Raji (cell line): ENCODE results near the gene FASN.

Experiments used
- POLR2A ChIP-seq: IDR thresholded peaks from 2 replicates; pipeline ENCODE4 v1.6.1; 2011; ENCODE audit warnings: low read depth, low read length, control low read depth; ENCODE audit not compliant: insufficient read depth

Gene FASN

DNA sequence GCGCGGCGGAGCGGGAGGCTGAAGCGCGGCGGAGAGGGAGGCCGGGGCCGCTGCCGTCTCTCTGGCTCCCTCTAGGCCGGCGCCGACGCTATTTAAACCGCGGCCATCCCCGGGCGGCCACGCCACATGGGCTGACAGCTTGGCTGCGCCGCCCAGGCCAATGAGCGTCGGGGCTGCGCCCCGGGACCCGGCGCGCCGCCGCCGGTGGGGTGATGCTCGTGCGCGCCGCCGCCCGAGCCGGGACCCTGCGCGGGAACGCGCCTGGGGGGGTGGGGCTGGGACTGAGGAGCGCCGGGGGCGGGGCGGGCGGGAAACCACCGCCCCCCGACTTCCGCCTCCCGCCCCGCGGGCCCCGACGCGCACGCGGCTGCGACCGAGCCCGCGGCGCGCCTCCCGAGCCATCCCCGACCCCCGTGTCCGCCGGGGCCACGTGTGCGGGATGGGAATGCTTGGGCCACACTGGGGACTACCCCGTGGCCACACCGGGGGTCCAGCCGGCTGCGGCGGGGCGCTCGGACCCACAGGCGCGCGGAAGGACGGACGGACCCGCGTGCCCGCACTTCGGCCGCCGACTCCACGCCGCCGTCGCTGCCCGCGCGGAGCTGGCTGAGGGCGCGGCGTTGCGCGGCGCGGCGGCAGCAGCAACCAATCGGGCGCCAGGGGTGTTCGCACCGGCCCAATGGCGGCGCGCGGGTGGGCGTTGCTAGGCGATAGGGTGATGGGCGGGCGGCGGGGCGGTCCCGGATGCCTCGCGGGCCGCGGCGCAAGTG, at the start of gene FASN:
Gene FASN, minus strand, starts transcription at position 68 of the 770 bp plus-strand sequence. CDS start 1,791 bp downstream, outside the sequence.
- TF ChIP-seq POLR2A, result peak; percentile 82

DNA sequence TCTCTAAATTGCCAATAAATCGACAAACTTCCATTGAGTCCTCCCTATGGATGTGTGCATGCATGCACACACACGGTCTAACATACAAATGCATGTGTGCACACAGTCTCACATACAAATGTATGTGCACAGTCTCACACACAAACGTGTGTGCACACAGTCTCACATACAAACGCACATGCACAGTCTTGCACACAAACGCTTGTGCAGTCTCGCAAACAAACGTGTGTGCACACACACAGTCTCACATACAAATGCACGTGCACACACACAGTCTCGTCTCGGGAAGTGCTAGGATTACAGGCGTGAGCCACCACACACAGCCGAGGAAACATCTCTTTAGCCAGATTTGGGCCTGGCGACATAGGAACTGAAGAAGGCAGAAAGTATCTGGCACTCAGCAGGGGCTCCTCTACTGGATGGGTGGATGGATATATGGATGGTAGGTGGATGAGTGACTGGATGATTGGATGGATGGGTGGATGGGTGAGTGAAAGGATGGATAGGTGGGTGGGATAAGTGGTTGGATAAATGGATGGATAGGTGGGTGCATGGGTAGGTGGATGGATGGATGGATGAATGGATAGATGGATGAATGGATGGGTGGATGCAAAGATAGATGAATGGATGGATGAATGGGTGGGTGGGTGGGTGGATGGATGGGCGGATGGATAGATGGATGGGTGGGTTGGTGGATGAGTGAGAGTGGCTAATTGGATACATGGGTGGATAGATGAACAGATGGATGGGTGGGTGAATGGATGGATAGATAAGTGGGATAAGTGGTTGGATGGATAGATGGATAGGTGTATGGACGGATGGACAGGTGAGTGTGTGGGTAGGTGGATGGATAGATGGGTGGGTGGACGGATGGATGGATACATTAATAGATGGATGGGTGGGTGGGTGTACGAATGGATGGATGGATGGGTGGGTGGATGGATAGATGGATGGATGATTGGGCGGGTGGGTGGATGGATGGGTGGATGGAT, 48.9 kb upstream of the FASN start:
- no peak for TF ChIP-seq POLR2A

DNA sequence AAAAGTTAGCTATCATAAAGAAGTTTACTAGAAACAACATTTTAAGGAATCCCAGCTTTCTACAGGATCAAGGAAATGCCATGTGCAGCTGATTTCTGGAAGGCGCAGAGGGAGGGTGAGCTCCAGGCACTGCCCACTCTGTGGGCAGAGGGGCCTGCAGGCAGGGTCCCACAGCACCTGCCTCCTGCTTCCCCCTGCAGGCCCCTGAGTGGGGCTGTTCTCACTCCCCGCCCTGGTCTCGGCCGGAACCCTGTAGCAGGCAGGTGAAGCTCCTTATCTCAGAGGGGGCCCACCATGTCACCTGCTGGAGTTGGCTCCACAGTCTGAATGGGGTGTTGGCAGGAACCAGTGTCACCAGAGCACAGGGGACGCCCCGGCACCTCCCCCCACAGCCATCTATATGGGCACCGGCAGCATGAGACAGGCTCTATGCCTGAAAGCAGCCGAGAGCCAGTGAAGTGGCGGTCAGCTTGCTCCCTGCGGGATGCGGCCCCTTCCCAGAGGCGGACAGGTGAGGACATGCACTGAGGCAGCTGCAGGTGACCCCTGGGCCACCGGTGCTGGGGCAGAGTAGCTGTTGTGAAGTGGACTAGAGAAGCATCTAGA, 47.6 kb upstream of the FASN start:
- TF ChIP-seq POLR2A, result no peak

DNA sequence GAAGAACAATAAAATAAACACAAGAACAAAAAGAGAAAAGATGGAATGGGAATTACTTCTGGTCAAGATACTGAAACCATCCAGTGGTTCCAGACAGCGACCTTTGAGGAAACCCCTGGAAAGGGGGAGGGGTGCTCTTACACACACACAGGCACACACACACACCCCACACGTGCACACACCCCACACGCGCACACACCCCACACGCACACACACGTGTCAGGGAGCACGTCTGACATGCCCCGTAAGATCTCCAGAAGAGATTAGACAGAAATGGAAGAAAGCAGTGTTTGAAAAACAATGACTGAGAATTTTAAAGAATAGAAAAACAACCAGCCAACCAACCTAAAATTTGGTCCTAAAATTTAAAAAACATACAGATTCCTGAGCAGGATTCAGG, 45.3 kb upstream of the FASN start:
- TF ChIP-seq POLR2A, result no peak

DNA sequence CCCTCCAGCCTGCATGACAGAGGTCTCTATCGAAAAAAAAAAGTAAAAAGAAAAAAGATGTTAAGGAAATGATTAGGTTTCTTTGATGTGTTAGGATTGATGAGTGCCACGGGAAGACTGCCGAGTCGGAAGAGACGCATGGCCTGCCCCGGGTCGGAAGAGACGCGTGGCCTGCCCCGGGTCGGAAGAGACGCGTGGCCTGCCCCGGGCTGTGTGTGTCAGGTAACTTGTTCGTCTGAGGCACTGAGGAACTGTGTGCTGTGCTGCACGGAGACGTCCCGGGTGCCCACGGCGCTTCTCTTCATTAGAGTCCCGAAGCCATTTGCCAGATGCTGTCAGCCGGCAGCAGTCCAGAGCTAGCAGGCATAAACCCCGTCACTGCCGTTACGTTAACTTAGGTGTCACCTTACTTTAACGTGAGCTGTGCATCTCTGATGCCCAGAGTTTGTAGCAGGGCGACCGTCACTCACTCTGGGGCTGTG, 40.5 kb upstream of the FASN start:
- TF ChIP-seq POLR2A, result no peak

DNA sequence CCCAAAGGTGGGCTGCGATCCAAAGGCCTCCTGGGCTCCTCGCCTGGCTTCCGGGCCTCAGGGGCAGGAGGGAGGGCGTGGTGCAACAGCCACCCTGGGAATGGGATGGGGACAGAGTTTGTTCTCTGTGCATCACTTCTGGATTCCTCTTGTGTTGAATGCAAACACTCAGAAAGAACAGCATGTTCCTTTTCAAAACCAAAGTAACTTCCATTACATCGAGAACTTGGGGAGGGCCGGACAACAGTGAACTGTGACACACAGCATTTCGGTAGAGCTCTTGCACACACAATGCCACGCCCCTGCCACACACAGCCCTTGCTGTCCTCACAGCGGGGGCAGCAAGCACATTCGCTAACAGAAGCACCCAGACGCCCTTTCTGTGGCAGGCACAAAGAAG, 36.1 kb upstream of the FASN start:
- no peak for TF ChIP-seq POLR2A

DNA sequence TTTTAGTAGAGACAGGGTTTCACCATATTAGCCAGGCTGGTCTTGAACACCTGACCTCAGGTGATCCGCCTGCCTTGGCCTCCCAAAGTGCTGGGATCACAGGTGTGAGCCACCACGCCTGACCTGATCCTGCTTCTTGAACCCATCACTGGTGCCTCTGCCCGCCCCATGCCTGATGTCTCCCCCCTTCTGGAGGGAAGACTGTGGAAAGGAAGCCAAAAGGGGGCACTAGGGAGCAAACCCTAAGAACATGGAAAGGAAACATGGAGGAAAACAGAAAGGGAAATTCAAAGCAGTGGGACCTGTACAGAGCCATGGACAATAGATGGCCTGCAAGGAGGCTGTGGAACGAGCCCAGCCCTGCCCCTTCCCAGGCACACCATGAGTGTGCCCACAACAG, 31.1 kb upstream of the FASN start:
- TF ChIP-seq POLR2A, result no peak

DNA sequence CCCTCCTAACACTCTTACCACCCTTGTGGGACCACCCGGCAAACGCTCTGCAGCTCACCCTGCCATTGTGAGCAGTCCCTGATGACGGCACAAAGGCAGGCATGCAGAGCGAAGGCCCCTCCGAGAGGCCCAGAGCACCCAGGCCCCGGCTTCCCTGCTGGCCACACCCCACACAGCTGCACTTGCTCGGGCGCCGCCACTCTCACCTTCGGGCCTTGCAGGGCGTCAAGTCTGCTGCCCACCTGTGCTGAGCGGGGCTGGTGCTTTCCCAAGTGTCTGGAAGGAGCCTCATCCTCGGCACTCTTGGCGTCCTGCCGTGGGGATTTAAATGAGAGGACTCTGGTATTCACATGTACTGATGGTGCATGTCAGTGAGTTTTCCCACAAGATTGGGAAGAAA, 30.3 kb upstream of the FASN start:
- TF ChIP-seq POLR2A, result no peak

DNA sequence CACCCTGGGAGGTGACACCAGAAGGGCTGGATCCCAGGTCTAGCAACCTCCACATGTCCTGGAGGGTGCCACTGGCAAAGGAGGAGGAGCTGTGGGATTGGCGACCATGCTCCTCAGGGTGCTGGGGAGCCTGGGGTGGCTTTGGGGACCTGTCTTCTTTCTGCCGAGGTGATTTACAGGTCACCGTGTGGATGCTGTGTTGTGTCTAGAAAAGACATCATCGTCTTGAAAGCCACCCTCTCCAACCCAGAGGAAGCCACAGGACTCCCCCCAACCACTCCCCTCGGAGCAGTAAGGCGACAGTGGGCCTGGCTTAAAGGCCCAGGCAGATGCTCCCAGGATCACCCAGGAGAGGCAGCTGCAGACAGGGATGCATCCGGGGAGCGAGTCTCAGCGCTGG, 29.7 kb upstream of the FASN start:
- no peak for TF ChIP-seq POLR2A

DNA sequence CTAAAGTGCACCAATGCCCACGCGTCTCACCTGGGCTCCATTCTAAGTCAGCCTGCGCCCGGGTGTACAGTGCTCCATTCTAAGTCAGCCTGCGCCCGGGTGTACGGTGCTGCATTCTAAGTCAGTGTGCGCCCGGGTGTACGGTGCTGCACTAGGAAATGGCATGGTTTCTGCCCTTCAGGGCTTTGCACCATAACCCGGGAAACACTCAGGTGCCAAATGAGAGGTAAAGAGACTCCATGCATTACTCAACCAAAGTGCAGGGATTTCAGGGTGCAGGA, 29.2 kb upstream of the FASN start:
- TF ChIP-seq POLR2A, result no peak

DNA sequence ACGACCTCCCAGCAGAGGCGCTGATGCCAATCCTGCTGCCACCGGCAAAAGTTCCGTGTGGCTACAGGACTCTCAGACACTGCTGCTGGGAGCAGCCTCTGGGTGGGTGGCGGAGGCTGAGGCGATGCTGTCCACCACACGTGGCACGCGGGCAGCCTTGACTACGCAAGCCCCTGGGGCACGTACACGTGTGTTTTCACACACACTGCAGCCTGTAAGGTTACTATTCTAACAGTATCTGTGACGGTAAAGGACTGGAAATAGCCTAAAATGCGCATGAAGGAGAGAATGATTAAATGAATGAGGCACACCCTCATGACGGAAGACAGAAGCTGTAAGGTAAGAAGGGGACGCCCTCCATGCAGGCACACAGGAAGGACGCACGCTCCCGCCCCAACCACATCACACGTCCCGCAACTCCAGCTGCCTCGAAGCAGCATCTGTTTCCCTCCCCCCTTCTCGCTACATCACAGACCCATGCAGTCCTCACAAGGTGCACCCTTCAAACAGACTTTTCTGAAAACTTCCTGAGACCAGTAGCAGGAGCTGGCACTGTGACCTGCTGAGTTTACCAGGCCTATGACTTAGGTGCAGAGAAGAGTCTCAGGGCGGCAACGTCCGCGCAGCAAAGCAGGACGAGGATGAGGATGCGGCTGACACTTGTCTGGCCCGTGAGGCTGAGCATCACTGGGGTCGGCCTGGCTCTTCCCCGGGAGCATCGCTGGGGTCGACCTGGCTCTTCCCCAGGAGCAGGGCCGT, 28.7 kb upstream of the FASN start:
- no peak for TF ChIP-seq POLR2A

DNA sequence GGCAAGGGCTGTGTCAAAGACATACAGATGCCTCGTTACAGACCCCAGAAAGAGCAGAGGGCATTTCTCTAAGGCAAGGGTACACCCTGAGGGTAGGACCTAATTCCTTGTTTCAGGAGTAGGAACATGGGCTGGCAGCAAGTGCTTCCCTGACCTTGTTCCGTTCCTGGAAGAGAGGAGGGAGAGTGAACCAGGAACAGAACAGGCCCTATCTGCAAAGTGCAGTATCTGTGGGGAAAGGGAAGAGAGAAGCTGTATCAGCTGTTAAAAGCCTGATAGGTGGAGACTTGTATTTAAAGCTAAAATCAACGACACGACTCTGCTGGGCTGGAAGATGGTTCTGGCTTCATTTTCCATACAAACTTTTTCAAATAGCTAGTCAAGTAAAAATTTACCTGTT, 26.1 kb upstream of the FASN start:
- no peak for TF ChIP-seq POLR2A

DNA sequence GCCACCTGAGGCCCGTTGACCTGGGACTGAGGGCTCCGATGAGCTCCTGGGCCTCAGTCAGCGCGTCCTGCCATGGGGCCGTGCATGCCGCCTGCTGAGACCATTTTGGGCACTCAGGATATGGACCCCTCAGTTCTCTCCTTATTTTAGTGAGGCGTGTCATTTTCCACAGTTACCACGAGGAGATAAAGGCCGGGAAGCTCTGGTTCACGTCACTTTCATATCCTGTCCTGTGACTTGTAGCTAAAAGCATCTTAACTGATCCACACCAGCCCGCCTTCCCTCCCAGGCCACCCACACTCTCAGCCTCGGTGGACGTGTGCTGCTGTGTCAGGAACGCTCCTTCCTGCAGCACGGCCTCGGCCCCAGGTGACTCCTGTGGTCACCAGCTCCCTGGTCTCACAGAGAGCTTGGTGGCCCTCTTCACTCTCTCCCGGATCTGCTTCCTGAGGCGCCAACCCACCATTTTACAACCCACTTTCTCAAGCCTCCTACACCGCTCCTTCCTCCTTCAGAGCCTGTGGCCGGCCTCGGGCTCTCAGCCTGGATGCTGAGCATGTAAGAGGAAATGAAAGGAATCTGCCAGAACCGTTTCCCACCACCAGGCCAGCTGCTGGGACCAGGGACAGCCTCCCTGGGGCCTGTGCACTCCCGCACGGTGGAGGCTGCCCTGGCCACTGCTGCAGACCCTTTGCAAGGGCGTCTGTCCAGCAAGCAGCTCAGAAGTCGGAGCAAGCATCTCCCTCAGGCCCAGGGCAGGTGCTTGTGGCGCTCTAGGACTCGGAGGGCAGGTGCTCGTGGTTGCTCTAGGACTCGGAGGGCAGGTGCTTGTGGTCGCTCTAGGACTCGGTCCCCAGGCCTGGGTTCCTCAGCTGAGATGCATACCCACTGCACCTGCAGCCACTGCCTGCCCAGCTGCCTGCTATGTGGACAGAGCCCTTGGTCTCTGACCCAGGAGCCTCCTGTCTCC, 23.9 kb upstream of the FASN start:
- no peak for TF ChIP-seq POLR2A

DNA sequence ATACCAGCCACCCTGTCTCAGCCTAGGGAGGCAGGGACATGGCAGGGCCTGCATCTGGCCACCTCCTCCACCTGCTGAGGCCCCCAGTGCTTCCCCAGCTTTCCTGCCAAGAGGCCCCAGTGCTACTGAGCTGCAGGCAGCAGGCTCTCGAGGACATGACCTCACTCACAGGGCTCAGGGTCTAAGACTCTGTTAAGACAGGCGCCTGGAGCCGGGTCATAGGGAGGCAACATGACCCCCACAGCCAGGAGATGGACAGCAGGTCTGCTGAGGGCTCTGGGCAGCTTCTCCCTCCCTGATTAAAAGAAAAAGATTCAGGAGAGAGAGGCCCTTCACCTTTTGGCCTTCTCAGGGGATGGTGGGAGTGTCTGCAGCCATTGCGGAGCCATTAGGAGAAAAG, 23.2 kb upstream of the FASN start:
- no peak for TF ChIP-seq POLR2A
